GM23248 (cell line): ENCODE results near the gene UAP1L1. TPM values are rescaled to one million over a fixed set of nuclear protein-coding genes. Genes with fewer than 3 reads are reported as not detected.

Source experiments
- DNase-seq: peaks from one replicate; pipeline ENCODE4 v3.0.0-alpha.2; 2015
- H2AFZ ChIP-seq: fragments of 200-600 bp; sonication (generic); 2 replicates; pipeline ENCODE4 v1.6.1; 2016; ENCODE audit warnings: antibody characterized with exemption
- H3F3A ChIP-seq: fragments of 200-600 bp; sonication (generic); 2 replicates; pipeline ENCODE4 v1.6.1; 2016; ENCODE audit warnings: mild to moderate bottlenecking, antibody characterized with exemption, mixed run types; ENCODE audit not compliant: insufficient read depth
- H3K27ac ChIP-seq: fragments of 200-600 bp; sonication (generic); 2 replicates; pipeline ENCODE4 v1.5.1; 2016; ENCODE audit warnings: mild to moderate bottlenecking
- H3K27me3 ChIP-seq: fragments of 200-600 bp; sonication (generic); replicated peaks from 2 replicates; pipeline ENCODE4 v1.6.1; 2016; ENCODE audit warnings: mild to moderate bottlenecking; ENCODE audit not compliant: insufficient read depth
- H3K36me3 ChIP-seq: fragments of 200-600 bp; sonication (generic); 2 replicates; pipeline ENCODE4 v1.6.1; 2016; ENCODE audit warnings: low read depth, mild to moderate bottlenecking
- H3K4me1 ChIP-seq: fragments of 200-600 bp; sonication (generic); 2 replicates; pipeline ENCODE4 v1.6.1; 2016; ENCODE audit warnings: mild to moderate bottlenecking; ENCODE audit not compliant: insufficient read depth
- H3K4me2 ChIP-seq: fragments of 200-600 bp; sonication (generic); one replicate; pipeline ENCODE4 v1.6.1; 2016; ENCODE audit warnings: mild to moderate bottlenecking; ENCODE audit not compliant: unreplicated experiment
- H3K4me3 ChIP-seq: fragments of 200-600 bp; sonication (generic); 2 replicates; pipeline ENCODE4 v1.5.1; 2016; ENCODE audit warnings: mild to moderate bottlenecking
- H3K79me2 ChIP-seq: fragments of 200-600 bp; sonication (generic); 2 replicates; pipeline ENCODE4 v1.6.1; 2016; ENCODE audit warnings: mild to moderate bottlenecking; ENCODE audit not compliant: insufficient read depth
- H3K9ac ChIP-seq: fragments of 200-600 bp; sonication (generic); 2 replicates; pipeline ENCODE4 v1.6.1; 2016; ENCODE audit warnings: mild to moderate bottlenecking
- H3K9me2 ChIP-seq: fragments of 200-600 bp; sonication (generic); 2 replicates; pipeline ENCODE4 v1.6.1; 2016; ENCODE audit warnings: mixed run types, mild to moderate bottlenecking, moderate library complexity; ENCODE audit not compliant: insufficient read depth
- H3K9me3 ChIP-seq: fragments of 200-600 bp; sonication (generic); one replicate; pipeline ENCODE4 v1.6.1; 2017; ENCODE audit warnings: low read depth
- H4K20me1 ChIP-seq: fragments of 200-600 bp; sonication (generic); 2 replicates; pipeline ENCODE4 v1.6.0; 2016; ENCODE audit not compliant: insufficient read depth
- EZH2 ChIP-seq: fragments of 200-600 bp; sonication (generic); IDR thresholded peaks from 2 replicates; pipeline ENCODE4 v1.6.1; 2018; ENCODE audit warnings: antibody characterized with exemption, mild to moderate bottlenecking; ENCODE audit not compliant: insufficient read depth, poor library complexity, severe bottlenecking
- EZH2phosphoT487 ChIP-seq: fragments of 200-600 bp; sonication (generic); IDR thresholded peaks from 2 replicates; pipeline ENCODE4 v1.6.1; 2018; ENCODE audit warnings: antibody characterized with exemption, moderate library complexity, mild to moderate bottlenecking, low read depth; ENCODE audit not compliant: insufficient read depth
- WGBS, 2 experiments: methylation state at CpG; one replicate each; pipeline ENCODE4 v1.1.6; 2015 to 2017; ENCODE audit warnings: low lambda C conversion rate in 2 of 2, low coverage in 1 of 2; ENCODE audit errors: missing lambda C conversion rate in 2 of 2; 5-methylcytosine and 5-hydroxymethylcytosine counted together
- in situ Hi-C: fragments of 300-500 bp; cut with MboI; formaldehyde crosslinking; loops from 2 replicates; pipeline ENCODE4 v1.15.0; 2020
- polyA plus RNA-seq: library from polyadenylated mRNA; unstranded; fragments of >200 nt; fragmentation: Nextera tagmentation; extraction: Ambion mirVana; gene quantifications from 2 replicates; pipeline ENCODE4 v1.2.1, GENCODE V29; 2016
- total RNA-seq: library from RNA; depleted of rRNA; stranded (reverse); fragments of >200 nt; shearing (Covaris generic); gene quantifications from 2 replicates; pipeline ENCODE4 v1.2.3, GENCODE V29; 2014

The UAP1L1 gene
- total and polyA plus RNA-seq, 2 experiments from 2014 or later: 4.3 to 5.7 TPM

- Histone ChIP-seq H3K36me3 (no peaks in the 10 kb centered on the region), H3K27ac (no peak overlapping the region), H3K9me2 (no peaks in the 10 kb centered on the region), H3K27me3 (peaks cover 22% of the 10 kb centered on the region), H3K9ac (no peak overlapping the region), H3K4me2 (no peak overlapping the region), H2AFZ (no peak overlapping the region), H3F3A (0 out of 2 replicates have a peak, but pooled peaks cover under 1% of the 10 kb centered on the region), H3K4me1 (peaks cover 4% of the 10 kb centered on the region; the same call in 1 of the 2 replicates), H3K9me3 (no peaks in the 10 kb centered on the region), H3K79me2 (no peaks in the 10 kb centered on the region), H4K20me1 (no peaks in the 10 kb centered on the region), H3K4me3 (no peak overlapping the region)
- TF ChIP-seq EZH2: no peak
- no peak for TF ChIP-seq EZH2phosphoT487
- in situ Hi-C loops: no loop called here
- WGBS, 2 experiments: 75 to 85% methylated on average over 2 to 7 of the region's 8 CpGs
- no peak for DNase-seq
Measured at GRCh38 chr9:137052293-137052692, 25.0 kb upstream of the UAP1L1 start.

GRCh38 chr9:137052998-137053943 lies 24.0 kb upstream of the UAP1L1 start:
- Histone ChIP-seq H3K4me3 (no peak overlapping the region), H3K9me2 (no peaks in the 10 kb centered on the region), H3K79me2 (no peaks in the 10 kb centered on the region), H3K27ac (no peak overlapping the region), H3K9me3 (no peaks in the 10 kb centered on the region), H2AFZ (no peak overlapping the region), H3K27me3 (peaks cover 22% of the 10 kb centered on the region), H3K36me3 (no peaks in the 10 kb centered on the region), H3K9ac (no peak overlapping the region), H3K4me1 (peaks cover 4% of the 10 kb centered on the region; the same call in 1 of the 2 replicates), H3F3A (0 out of 2 replicates have a peak, but pooled peaks cover 5% of the 10 kb centered on the region), H4K20me1 (no peaks in the 10 kb centered on the region), H3K4me2 (no peak overlapping the region)
- TF ChIP-seq EZH2phosphoT487: no peak
- WGBS, 2 experiments: 25 to 30% methylated on average over 34 to 53 of the region's 71 CpGs
- in situ Hi-C loops: no loop called here
- DNase-seq: no peak

- TF ChIP-seq EZH2 (no peak), EZH2phosphoT487 (no peak)
- WGBS, 2 experiments: 40 to 70% methylated on average over 31 to 62 of the region's 90 CpGs
Measured at GRCh38 chr9:137053944-137054931, 23.1 kb upstream of the UAP1L1 start, which contains the start of gene ENTPD2. ENTPD2 (minus strand) TSS chr9:137054061; CDS start chr9:137053997, 64 bp downstream.

GRCh38 chr9:137054932-137055384 lies 22.4 kb upstream of the UAP1L1 start:
- 69 to 78% methylated on average over 17 of the region's 17 CpGs for WGBS, 2 experiments
- Histone ChIP-seq H3K9me2 (no peaks in the 10 kb centered on the region), H3K4me3 (no peak overlapping the region), H3K4me2 (no peak overlapping the region), H3F3A (0 out of 2 replicates have a peak, but pooled peaks cover 5% of the 10 kb centered on the region), H3K79me2 (no peaks in the 10 kb centered on the region), H4K20me1 (no peaks in the 10 kb centered on the region), H3K4me1 (peaks cover 4% of the 10 kb centered on the region; the same call in 1 of the 2 replicates), H3K27me3 (peaks cover 13% of the 10 kb centered on the region; the same call in 1 of the 2 replicates), H3K9ac (no peak overlapping the region), H3K36me3 (no peaks in the 10 kb centered on the region), H3K27ac (no peak overlapping the region), H3K9me3 (no peaks in the 10 kb centered on the region), H2AFZ (no peak overlapping the region)
- in situ Hi-C loops: no loop called here
- DNase-seq: no peak
- TF ChIP-seq EZH2 (no peak), EZH2phosphoT487 (no peak)

More at GRCh38 chr9:137053944-137054931, 23.1 kb upstream of the UAP1L1 start, which contains the start of gene ENTPD2:
- no peak for DNase-seq
- no peaks in the 10 kb centered on the region for H4K20me1 ChIP-seq
- H3K4me3 ChIP-seq: no peak within 1 kb of the TSS
- H3K79me2 ChIP-seq: no peaks in the 10 kb centered on the region
- no peaks in the 10 kb centered on the region for H3K9me2 ChIP-seq
- no peaks in the 10 kb centered on the region for H3K36me3 ChIP-seq
- no peaks in the 10 kb centered on the region for H3K9me3 ChIP-seq
- no peak within 1 kb of the TSS for H2AFZ ChIP-seq
- H3K4me2 ChIP-seq: no peak within 1 kb of the TSS
- in situ Hi-C loops: no loop called here
- 0 out of 2 replicates have a peak, but pooled peaks cover 5% of the 10 kb centered on the region for H3F3A ChIP-seq
- no peak within 1 kb of the TSS for H3K9ac ChIP-seq
- H3K27me3 ChIP-seq: peaks cover 19% of the 10 kb centered on the region
- H3K4me1 ChIP-seq: peaks cover 4% of the 10 kb centered on the region; the same call in 1 of the 2 replicates
- no peak within 1 kb of the TSS for H3K27ac ChIP-seq
